Calu3 (cell line): ENCODE results near the gene MRPL47. TPM values are rescaled to one million over a fixed set of nuclear protein-coding genes. Genes with fewer than 3 reads are reported as not detected.
A peak's percentile ranks its signal among the peaks of the same experiment; 100 is the strongest.
"Not testable (repeated sequence)": the region's sequence is repeated elsewhere in the genome, so short reads cannot be mapped to it uniquely, and the experiment has no call there.

Experiments used
- BruUV-seq: library from RNA; stranded (reverse); fragments of 400-500 nt; replicated peaks from 2 replicates; lab custom pipeline; 2021; lab: Mats Ljungman, UMichigan
- CTCF ChIA-PET: fragments of 300-600 bp; sonication (Branson Sonifier 250); formaldehyde crosslinking; loops from one replicate; lab custom pipeline; 2022; ENCODE audit warnings: antibody characterized with exemption; lab: Charles Lee
- DNase-seq: peaks from one replicate; pipeline ENCODE4 v3.0.0; 2022
- H3K27ac Mint-ChIP-seq: one replicate; pipeline ENCODE4 v1.8.0; 2022; ENCODE audit warnings: mixed read lengths; ENCODE audit not compliant: unreplicated experiment
- H3K27me3 Mint-ChIP-seq: one replicate; pipeline ENCODE4 v1.8.0; 2022; ENCODE audit warnings: mixed read lengths; ENCODE audit not compliant: unreplicated experiment
- H3K36me3 Mint-ChIP-seq: one replicate; pipeline ENCODE4 v1.8.0; 2022; ENCODE audit warnings: mild to moderate bottlenecking, moderate library complexity, mixed read lengths; ENCODE audit not compliant: insufficient read depth, unreplicated experiment
- H3K4me1 Mint-ChIP-seq: one replicate; pipeline ENCODE4 v1.8.0; 2022; ENCODE audit warnings: mild to moderate bottlenecking, low read depth, mixed read lengths; ENCODE audit not compliant: unreplicated experiment
- H3K4me3 Mint-ChIP-seq: one replicate; pipeline ENCODE4 v1.8.0; 2022; ENCODE audit warnings: mild to moderate bottlenecking, low read depth, moderate library complexity, mixed read lengths; ENCODE audit not compliant: unreplicated experiment
- H3K9me3 Mint-ChIP-seq: one replicate; pipeline ENCODE4 v1.8.0; 2022; ENCODE audit warnings: low read depth, mixed read lengths; ENCODE audit not compliant: unreplicated experiment
- CTCF ChIP-seq: fragments of 200-600 bp; IDR thresholded peaks from one replicate; pipeline ENCODE4 v1.8.0; 2022; ENCODE audit warnings: antibody characterized with exemption; ENCODE audit not compliant: unreplicated experiment
- intact Hi-C: fragments of 100-400 bp; cut with micrococcal nuclease; formaldehyde crosslinking; loops from one replicate; pipeline ENCODE4 v1.10.0; 2022; ENCODE audit not compliant: unreplicated experiment
- total RNA-seq: library from RNA; stranded (reverse); gene quantifications from 2 replicates; pipeline ENCODE4 v1.2.3, GENCODE V29; 2022

The MRPL47 gene
- total RNA-seq, 1 experiment from 2014 or later: 88.0 TPM

- intact Hi-C loops: loop anchor here (5.0 kb wide), 1 partner anchor 945 kb away; no protein-coding TSS in a partner anchor
- CTCF ChIA-PET: interaction anchor here (0.5 to 2.0 kb wide), 4 partner anchors 8 to 88 kb away, joined by 3 to 10 read pairs (median 5); partner anchors contain the start of genes MRPL47 and NDUFB5
- Mint-ChIP-seq H3K4me1 (peaks cover 35% of the 10 kb centered on the region), H3K27ac (peak overlapping the region; percentile 37), H3K36me3 (peaks cover 32% of the 10 kb centered on the region), H3K9me3 (no peaks in the 10 kb centered on the region), H3K27me3 (no peaks in the 10 kb centered on the region), H3K4me3 (peak overlapping the region; percentile 84)
- no peak for TF ChIP-seq CTCF
- TSS peak; percentile 61 for BruUV-seq
- no peak for DNase-seq
Measured at GRCh38 chr3:179651687-179652446, 47.4 kb upstream of the MRPL47 start.

GRCh38 chr3:179646177-179646576 lies 41.7 kb upstream of the MRPL47 start:
- BruUV-seq: no TSS peak
- CTCF ChIA-PET: no interaction called here
- no peak for TF ChIP-seq CTCF
- DNase-seq: no peak
- H3K36me3 Mint-ChIP-seq: peaks cover 8% of the 10 kb centered on the region
- intact Hi-C loops: no loop called here
- no peaks in the 10 kb centered on the region for H3K27me3 Mint-ChIP-seq
- no peak overlapping the region for H3K4me3 Mint-ChIP-seq
- peaks cover 20% of the 10 kb centered on the region for H3K4me1 Mint-ChIP-seq
- no peak overlapping the region for H3K27ac Mint-ChIP-seq
- no peaks in the 10 kb centered on the region for H3K9me3 Mint-ChIP-seq

GRCh38 chr3:179643837-179644236 lies 39.4 kb upstream of the MRPL47 start:
- H3K4me1 Mint-ChIP-seq: peaks cover 20% of the 10 kb centered on the region
- H3K9me3 Mint-ChIP-seq, DNase-seq, H3K27me3 Mint-ChIP-seq, BruUV-seq, H3K36me3 Mint-ChIP-seq: not testable (repeated sequence)
- peak overlapping the region; percentile 57 for H3K27ac Mint-ChIP-seq
- intact Hi-C loops: loop anchor here (2.0 kb wide), 1 partner anchor 39 kb away; the partner anchor contains the start of genes MRPL47 and NDUFB5
- CTCF ChIA-PET: interaction anchor here (0.6 to 2.2 kb wide), 7 partner anchors 9 to 168 kb away, joined by 3 to 10 read pairs (median 5); partner anchors contain the start of genes MRPL47, NDUFB5 and USP13
- peak overlapping the region; percentile 6 for H3K4me3 Mint-ChIP-seq

GRCh38 chr3:179642871-179643270 lies 38.4 kb upstream of the MRPL47 start:
- intact Hi-C loops: no loop called here
- CTCF ChIA-PET: interaction anchor here (2.2 kb wide), 1 partner anchor 9 kb away, joined by 6 read pairs; no protein-coding TSS in a partner anchor
- Mint-ChIP-seq H3K4me3 (no peak overlapping the region), H3K4me1 (peaks cover 20% of the 10 kb centered on the region), H3K27me3 (no peaks in the 10 kb centered on the region), H3K9me3 (peaks cover 2% of the 10 kb centered on the region), H3K36me3 (peaks cover 8% of the 10 kb centered on the region), H3K27ac (no peak overlapping the region)
- no TSS peak for BruUV-seq
- DNase-seq: no peak
- TF ChIP-seq CTCF: no peak
